ENCODE results near the gene FCHSD2.
"Not testable (repeated sequence)": the region's sequence is repeated elsewhere in the genome, so short reads cannot be mapped to it uniquely, and the experiment has no call there.

FCHSD2 gene

DNA sequence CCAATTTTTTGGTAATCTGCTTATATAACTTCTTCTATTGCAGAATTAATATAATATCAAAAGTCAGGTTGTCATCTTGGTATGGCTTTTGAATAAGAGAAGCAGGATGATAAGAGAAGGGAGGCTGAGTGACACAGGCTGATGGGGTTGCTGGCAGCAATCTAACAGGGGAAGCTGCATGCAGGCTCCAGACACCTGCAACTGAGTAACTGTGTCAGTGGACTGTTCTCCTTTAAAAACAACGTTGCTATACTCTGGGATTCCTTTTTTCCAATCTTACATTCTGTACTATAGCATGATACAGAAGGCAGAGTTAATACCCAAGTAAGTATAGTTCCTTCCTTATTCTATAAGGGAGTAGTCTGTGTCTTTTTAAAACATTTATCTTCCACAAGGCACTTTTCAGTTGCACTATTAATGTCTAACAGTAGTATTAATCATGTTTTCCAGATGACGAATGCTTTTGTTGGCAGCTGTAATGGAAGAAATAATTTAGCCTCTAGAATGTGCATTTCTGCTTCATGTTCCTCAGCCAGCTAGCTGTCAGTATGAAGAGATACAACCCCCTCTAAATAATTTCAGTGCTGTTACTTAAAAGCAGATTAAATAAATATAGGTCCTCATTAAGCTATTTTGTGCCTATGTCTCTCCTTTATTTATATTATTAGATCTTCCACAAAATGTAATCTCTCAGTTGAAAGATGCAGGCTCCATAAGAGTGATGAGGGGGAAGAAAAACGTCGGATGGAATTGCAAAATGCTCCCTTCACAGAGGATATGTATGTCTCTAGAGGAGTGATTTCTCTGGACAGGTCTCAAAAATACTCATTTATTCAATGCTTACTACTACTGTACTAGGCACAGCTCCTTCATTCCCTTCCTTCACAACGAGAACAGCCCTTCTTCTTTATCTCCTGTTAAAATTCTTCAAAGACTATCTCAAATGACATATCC lies 277.1 kb downstream of the FCHSD2 start:
- no peak for DNase-seq (ENCODE audit: low read depth)

DNA sequence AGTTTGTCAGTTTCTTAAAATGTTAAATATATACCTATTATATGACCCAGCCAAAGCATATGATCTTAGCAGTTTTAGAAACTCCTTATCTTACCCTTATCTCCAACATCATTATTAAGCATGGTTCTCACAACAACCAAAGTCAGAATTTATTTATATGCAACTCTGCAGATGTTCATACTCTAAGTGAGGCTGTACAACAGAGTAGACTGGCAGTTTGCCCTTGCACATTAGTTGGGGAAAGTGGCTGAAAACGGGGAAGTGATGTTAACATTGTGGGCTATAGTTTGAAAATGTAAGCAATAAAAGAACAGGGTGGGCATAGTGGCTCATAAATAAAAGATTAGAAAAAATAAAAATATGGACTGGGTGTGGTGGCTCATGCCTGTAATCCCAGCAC lies 278.2 kb downstream of the FCHSD2 start:
- no peak for DNase-seq (ENCODE audit: low read depth)

- no peak for DNase-seq (ENCODE audit: low read depth)
These were observed 279.0 kb downstream of the FCHSD2 start for GRCh38 chr11:72863091-72863490.

DNA sequence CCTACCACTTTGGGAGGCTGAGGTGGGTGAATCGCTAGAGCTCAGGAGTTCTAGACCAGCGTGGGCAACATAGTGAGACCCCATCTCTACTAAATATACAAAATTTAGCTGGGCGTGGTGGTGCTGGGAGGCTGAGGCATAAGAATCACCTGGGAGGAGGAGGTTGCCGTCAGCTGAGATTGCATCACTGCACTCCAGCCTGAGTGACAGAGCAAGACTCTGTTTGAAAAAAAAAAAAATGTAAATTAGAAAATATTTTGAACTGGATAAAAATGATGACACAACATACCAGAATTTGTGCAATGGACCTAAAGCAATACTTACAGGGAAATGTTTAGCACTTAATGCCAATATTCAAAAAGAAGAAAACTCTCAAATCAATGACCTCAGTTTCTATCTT lies 281.5 kb downstream of the FCHSD2 start:
- no peak for DNase-seq (ENCODE audit: low read depth)

DNA sequence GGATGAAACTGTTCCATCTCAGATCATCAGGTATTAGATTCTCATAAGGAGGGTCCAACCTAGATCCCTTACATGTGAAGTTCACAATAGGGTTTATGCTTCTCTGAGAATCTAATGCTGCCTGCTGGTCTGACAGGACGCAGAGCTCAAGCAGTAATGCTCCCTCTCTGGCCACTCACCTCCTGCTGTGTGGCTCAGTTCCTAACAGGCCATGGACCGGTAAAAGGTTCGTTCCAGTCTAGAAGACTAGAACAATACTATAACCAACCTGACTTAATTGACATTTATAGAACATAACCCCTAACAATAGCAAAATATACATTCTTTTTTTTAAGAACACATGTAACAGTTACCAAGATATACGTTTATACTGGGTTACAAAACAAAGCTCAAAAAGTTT lies 282.1 kb downstream of the FCHSD2 start:
- DNase-seq (ENCODE audit: low read depth): no peak

- no peak for DNase-seq (ENCODE audit: low read depth)
These were observed 283.0 kb downstream of the FCHSD2 start for GRCh38 chr11:72859126-72859525.

DNA sequence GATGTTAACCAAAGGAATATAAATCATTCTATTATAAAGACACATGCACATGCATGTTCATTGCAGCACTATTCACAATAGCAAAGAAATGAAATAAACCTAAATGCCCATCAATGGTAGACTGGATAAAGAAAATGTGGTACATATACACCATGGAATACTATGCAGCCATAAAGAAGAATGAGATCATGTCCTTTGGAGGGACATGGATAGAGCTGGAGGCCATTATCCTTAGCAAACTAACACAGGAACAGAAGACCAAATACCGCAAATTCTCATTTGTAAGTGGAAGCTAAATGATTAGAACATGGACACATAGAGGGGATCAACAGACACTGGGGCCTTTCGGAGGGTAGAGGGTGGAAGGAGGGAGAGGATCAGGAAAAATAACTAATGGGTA lies 283.9 kb downstream of the FCHSD2 start:
- DNase-seq (ENCODE audit: low read depth): not testable (repeated sequence)

- DNase-seq (ENCODE audit: low read depth): no peak
These were observed 285.4 kb downstream of the FCHSD2 start for GRCh38 chr11:72856551-72857345.

DNA sequence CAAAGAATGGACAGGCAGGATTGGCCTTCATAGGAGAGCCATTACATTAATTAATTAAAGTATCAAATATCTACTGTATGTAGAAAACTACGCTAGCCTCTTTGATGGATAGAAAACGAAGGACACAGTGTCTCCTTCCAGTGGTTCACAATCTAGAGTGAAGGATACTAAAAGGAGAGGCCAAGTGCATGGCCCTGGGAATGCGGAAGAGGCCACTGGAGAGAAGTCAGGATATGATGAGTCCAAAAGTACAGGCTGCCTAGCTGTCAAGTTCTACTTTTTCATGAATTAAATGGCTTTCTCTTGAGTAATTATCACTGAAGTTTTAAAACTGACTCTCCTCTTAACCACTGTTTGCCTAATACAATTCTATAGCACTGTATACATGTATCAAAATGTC lies 286.1 kb downstream of the FCHSD2 start:
- DNase-seq (ENCODE audit: low read depth): no peak

GRCh38 chr11:72851726-72852125 lies 290.4 kb downstream of the FCHSD2 start:
- DNase-seq (ENCODE audit: low read depth): no peak

DNA sequence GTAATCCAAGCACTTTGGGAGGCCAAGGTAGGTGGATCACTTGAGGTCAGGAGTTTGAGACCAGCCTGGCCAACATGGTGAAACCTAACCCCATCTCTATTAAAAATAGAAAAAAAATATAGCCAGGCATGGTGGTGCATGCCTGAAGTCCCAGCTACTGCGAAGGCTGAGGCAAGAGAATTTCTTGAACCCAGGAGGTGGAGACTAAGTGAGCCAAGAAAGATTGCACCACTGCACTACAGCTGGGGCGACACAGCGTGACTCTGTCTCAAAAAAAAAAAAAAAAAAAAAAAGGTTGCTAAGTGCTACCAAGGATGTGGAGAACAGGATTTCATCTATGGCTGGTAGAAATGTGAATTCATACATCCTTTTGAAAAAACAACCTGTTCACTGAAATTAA lies 291.3 kb downstream of the FCHSD2 start:
- DNase-seq (ENCODE audit: low read depth): no peak

DNA sequence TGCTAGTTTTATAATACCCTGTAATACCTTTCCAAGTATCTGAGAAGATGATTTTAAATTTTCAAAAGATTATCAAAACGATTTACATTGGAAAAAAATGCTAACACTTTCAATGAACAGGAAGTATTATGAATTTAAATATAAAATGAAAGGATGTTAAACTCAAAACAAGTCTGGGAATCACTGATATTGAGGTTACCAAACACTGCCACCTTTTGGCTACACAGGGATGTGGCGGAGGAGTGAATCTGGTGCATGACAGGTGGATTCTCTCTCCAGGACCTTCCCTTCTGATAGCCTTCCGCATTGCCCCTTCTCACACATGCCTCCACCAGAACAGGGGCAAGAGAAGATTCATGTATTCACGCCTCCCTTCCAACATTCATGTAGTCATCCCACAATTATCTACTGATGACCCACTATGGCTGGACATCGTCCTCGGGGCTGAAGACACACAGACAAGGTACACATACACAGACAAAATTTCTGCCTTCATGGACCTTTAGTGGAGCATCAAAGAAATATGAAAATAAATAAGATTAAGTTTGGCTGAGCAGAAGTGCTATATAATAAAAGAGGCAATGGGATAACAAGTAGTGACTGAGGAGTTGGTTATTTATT lies 293.2 kb downstream of the FCHSD2 start:
- peak; percentile 31 for DNase-seq (ENCODE audit: low read depth)

GRCh38 chr11:72844356-72844755 lies 297.8 kb downstream of the FCHSD2 start:
- DNase-seq (ENCODE audit: low read depth): no peak

DNA sequence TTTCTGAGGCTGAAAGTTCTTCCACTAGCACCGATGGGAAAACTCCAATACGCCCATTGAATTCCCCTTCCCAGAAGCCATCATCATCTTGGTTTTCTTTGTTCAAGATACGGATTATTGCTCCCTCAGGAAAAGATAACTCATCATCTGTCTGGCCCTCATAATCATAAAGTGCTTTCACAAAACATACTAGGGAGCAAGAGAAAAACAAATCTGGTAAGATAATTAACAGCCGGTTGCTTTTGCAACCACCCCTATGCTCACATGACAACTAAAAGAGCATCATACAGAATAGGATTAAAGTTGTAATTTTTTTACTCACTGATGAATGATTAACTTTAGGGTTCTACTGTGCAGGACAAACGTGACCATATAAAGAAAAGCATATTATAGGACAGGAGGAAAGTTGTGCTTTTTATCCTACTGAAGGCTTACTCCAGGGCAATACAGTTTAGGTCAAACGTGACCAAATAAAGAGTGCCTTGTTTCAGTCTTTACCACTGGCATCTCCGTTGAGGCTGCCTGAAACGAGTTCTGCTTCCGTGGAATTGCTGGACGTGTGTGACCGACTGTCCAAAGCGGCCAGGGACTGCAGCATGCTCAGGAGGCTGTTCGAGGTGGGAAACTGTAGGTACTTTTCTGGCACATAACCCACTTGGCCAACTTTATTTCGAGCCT lies 299.3 kb downstream of the FCHSD2 start:
- no peak for DNase-seq (ENCODE audit: low read depth)

DNA sequence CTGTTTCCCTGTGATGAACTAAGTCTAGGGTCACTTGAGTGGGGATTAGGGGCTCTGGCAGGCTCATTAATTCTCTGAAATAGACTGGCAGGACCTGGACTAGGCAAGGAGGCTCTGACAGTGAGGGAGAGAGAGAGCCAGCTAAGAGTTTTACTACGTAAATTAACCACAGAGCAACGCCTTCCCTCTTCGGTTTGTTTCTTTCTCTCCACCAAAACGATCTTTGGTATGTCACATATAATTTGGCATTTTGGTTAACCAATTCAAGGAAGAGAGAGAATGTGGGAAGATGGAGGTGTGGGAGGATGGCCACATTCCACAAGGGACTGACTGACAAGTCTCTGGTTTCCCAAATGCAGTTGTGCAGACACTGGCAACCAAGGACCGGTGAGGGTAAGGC lies 300.0 kb downstream of the FCHSD2 start:
- DNase-seq (ENCODE audit: low read depth): no peak

DNA sequence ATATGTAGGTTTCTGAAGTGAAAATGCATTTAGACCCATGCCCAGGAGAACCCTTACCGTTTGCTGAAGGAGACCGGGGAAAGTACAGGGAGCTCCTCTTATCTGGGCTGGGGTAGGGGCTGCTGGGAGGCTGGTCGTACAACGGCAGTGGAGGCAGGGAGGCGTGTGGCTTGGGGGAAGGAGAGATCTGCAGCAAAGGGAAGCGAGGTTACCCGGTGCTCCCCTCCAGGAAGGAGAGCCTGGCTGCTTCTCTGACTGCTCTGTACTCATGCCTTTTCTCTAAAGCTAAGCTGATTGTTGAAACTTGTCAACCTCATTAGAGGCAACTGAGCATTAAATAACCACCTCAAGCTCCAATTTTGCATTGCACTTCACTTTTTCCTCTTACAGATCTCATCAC lies 300.7 kb downstream of the FCHSD2 start:
- DNase-seq (ENCODE audit: low read depth): no peak

GRCh38 chr11:72840780-72841179 lies 301.3 kb downstream of the FCHSD2 start:
- no peak for DNase-seq (ENCODE audit: low read depth)

DNA sequence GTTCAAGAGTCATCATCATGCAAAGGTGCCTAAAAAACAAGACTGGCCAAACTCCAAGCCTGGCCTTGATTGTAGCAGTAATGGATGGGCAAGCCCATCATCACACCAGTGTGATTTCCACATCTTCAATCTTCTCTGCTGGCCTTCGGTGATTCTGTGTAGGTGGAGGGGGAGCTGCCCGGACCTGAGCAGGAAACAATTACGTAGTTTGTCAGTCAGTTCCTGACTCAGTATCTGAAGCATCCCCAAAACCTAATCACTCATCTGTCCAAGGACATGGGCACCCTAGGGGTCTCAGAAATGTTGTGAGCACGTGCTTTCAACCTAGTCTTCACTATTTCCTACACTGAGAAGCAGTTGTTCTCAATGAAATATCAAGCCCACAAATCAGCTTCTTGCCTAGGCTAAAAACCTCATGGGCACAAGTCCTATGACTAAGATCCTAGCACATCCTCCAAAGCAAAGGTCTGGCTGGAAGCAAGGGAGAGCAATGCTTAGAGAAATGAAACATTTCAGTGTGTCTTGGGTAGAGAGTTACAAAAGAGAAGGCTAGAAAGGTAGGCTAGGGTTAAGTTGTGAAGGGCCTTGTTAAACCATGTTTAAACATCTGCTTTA lies 303.3 kb downstream of the FCHSD2 start:
- no peak for DNase-seq (ENCODE audit: low read depth)

GRCh38 chr11:72836111-72836510 lies 306.0 kb downstream of the FCHSD2 start:
- DNase-seq (ENCODE audit: low read depth): no peak

- DNase-seq (ENCODE audit: low read depth): no peak
These were observed 307.2 kb downstream of the FCHSD2 start for GRCh38 chr11:72834905-72835304.

GRCh38 chr11:72833811-72834493 lies 308.2 kb downstream of the FCHSD2 start:
- no peak for DNase-seq (ENCODE audit: low read depth)
